RWPE2 (cell line): ENCODE results near the gene L1CAM.

Experiments used
- ATAC-seq: fragments of 200-7000 bp; cut with Tn5 transposase; 3 replicates; pipeline ENCODE4 v1.9.1; 2021; ENCODE audit warnings: low read depth
- DNase-seq: peaks from one replicate; pipeline ENCODE4 v3.0.0-alpha.2; 2020; ENCODE audit warnings: low spot score
- H3K27ac ChIP-seq: fragments of 450-650 bp; 2 replicates; pipeline ENCODE4 v1.5.1; 2017; ENCODE audit warnings: mild to moderate bottlenecking; ENCODE audit not compliant: poor library complexity, severe bottlenecking
- H3K27me3 ChIP-seq: fragments of 250-450 bp; sonication (Bioruptor Pico); 2 replicates; pipeline ENCODE4 v1.5.1; 2021; ENCODE audit warnings: mild to moderate bottlenecking, moderate library complexity; ENCODE audit not compliant: insufficient read depth, poor library complexity, severe bottlenecking
- H3K36me3 ChIP-seq: fragments of 250-450 bp; sonication (Bioruptor Pico); 2 replicates; pipeline ENCODE4 v1.5.1; 2020; ENCODE audit warnings: low read depth, mild to moderate bottlenecking, moderate library complexity
- H3K4me1 ChIP-seq: fragments of 250-450 bp; sonication (Bioruptor Pico); 2 replicates; pipeline ENCODE4 v1.5.1; 2021; ENCODE audit warnings: mild to moderate bottlenecking, moderate library complexity; ENCODE audit not compliant: insufficient read depth, poor library complexity, severe bottlenecking
- H3K4me3 ChIP-seq: fragments of 250-450 bp; sonication (Bioruptor Pico); 2 replicates; pipeline ENCODE4 v1.5.1; 2021; ENCODE audit warnings: mild to moderate bottlenecking, moderate library complexity; ENCODE audit not compliant: severe bottlenecking
- H3K9me3 ChIP-seq: fragments of 250-450 bp; sonication (Bioruptor Pico); 2 replicates; pipeline ENCODE4 v1.5.1; 2021; ENCODE audit warnings: mild to moderate bottlenecking, moderate library complexity; ENCODE audit not compliant: severe bottlenecking
- TF ChIP-seq, protein P1 (sequence below): fragments of 450-650 bp; IDR thresholded peaks from one replicate; pipeline ENCODE4 v1.5.1; 2017; ENCODE audit warnings: mild to moderate bottlenecking, moderate library complexity; ENCODE audit not compliant: poor library complexity, severe bottlenecking

The L1CAM gene

DNA sequence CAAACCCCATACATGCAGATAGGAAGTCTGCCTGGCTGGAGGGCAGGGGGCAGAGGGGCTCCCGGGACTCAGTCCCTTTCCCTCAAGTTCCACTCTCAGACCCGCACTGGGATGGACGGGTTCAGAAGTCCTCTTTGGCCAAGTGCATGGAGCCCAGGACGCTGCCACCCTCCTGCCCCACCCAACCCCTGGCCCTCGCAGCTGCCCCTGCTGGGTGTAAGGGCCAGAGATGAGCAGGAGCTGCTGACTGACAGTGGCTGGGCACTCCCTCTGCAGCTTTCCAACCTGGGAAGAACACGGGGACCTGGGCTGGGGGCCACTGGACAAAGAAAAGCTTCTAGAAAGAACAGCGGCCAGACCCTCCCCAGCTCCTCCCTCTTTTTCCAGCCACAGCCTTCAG is 3.4 kb downstream of the L1CAM start:
- Histone ChIP-seq H3K27me3 (no peaks in the 10 kb centered on the region), H3K9me3 (no peaks in the 10 kb centered on the region)

GRCh38 chrX:153882086-153882498 is 3.9 kb downstream of the L1CAM start:
- Histone ChIP-seq H3K27me3 (no peaks in the 10 kb centered on the region), H3K4me3 (no peak overlapping the region), H3K27ac (peak overlapping the region; percentile 54), H3K4me1 (peaks cover 9% of the 10 kb centered on the region), H3K36me3 (no peaks in the 10 kb centered on the region), H3K9me3 (no peaks in the 10 kb centered on the region)
- ATAC-seq (peak; percentile 38; the same call in 2 of the 3 replicates), DNase-seq (peak; percentile 34)
- TF ChIP-seq, protein P1, sequence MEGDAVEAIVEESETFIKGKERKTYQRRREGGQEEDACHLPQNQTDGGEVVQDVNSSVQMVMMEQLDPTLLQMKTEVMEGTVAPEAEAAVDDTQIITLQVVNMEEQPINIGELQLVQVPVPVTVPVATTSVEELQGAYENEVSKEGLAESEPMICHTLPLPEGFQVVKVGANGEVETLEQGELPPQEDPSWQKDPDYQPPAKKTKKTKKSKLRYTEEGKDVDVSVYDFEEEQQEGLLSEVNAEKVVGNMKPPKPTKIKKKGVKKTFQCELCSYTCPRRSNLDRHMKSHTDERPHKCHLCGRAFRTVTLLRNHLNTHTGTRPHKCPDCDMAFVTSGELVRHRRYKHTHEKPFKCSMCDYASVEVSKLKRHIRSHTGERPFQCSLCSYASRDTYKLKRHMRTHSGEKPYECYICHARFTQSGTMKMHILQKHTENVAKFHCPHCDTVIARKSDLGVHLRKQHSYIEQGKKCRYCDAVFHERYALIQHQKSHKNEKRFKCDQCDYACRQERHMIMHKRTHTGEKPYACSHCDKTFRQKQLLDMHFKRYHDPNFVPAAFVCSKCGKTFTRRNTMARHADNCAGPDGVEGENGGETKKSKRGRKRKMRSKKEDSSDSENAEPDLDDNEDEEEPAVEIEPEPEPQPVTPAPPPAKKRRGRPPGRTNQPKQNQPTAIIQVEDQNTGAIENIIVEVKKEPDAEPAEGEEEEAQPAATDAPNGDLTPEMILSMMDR: no peak

More for the DNA sequence above, 3.4 kb downstream of the L1CAM start:
- Histone ChIP-seq H3K4me3 (no peak overlapping the region), H3K4me1 (peaks cover 9% of the 10 kb centered on the region), H3K27ac (peak overlapping the region; percentile 54), H3K36me3 (no peaks in the 10 kb centered on the region)
- no peak for ATAC-seq
- DNase-seq: peak; percentile 23
- TF ChIP-seq, protein P1: no peak

GRCh38 chrX:153881281-153881680 is 4.7 kb downstream of the L1CAM start:
- H3K27me3 ChIP-seq: no peaks in the 10 kb centered on the region

GRCh38 chrX:153880440-153880815 is 5.5 kb downstream of the L1CAM start:
- no peak overlapping the region for H3K4me3 ChIP-seq
- peaks cover 9% of the 10 kb centered on the region for H3K4me1 ChIP-seq
- no peaks in the 10 kb centered on the region for H3K9me3 ChIP-seq
- H3K36me3 ChIP-seq: no peaks in the 10 kb centered on the region
- no peaks in the 10 kb centered on the region for H3K27me3 ChIP-seq
- TF ChIP-seq, protein P1: no peak
- ATAC-seq (no peak), DNase-seq (no peak)
- H3K27ac ChIP-seq: no peak overlapping the region

More at GRCh38 chrX:153881281-153881680, 4.7 kb downstream of the L1CAM start:
- Histone ChIP-seq H3K27ac (peak overlapping the region; percentile 54), H3K4me1 (peaks cover 9% of the 10 kb centered on the region), H3K9me3 (no peaks in the 10 kb centered on the region), H3K36me3 (no peaks in the 10 kb centered on the region), H3K4me3 (no peak overlapping the region)
- peak; percentile 23 for DNase-seq
- no peak for ATAC-seq
- TF ChIP-seq, protein P1: no peak

DNA sequence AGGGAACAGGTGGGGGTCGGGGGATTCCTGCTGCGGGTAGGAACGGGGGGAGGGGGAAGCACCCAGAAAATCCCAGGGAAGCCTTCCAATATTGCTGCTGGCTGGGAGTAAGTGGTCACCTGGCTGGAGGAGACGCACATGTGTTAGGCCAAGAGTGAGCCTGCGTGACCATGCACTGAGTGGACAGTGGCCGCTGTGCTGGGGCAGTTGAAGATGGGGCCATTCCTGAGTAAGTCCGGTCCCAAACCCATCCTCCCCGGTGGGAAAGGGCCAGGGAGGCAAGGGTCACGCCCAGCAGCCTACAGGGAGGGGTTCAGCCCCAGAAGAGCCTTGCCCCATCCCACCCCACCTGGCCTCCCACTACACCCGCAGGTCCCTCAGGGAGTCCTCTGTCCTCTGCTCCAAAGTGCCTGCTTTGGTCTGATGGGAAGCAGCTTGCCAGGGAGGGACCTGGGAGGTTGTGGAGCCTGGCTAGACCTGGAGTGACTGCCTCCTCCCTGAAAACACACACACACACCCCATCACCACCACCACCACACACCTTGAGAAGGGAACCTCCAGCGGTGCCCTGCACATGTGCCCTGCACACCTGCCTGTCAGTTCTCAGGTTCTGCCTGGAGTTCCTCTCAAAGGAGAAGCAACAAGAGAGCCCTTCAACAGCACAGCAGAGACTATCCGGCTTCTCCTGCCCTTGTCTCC is 6.1 kb downstream of the L1CAM start:
- H3K9me3 ChIP-seq: no peaks in the 10 kb centered on the region
- 0 out of 2 replicates have a peak, but pooled peaks cover under 1% of the 10 kb centered on the region for H3K36me3 ChIP-seq
- no peak overlapping the region for H3K4me3 ChIP-seq
- H3K27me3 ChIP-seq: no peaks in the 10 kb centered on the region
- TF ChIP-seq, protein P1: no peak
- no peak overlapping the region for H3K27ac ChIP-seq
- DNase-seq: no peak
- no peak for ATAC-seq
- peaks cover 9% of the 10 kb centered on the region for H3K4me1 ChIP-seq
